LNCaP clone FGC (cell line): ENCODE measurements around the gene CDK14.
A peak's percentile ranks its signal among the peaks of the same experiment; 100 is the strongest.

Experiments
- DNase-seq: peaks from one replicate; pipeline ENCODE4 v3.0.0-alpha.2; 2011; ENCODE audit warnings: low read depth
- H3K4me3 ChIP-seq: 2 replicates; pipeline ENCODE4 v1.5.1; 2011; ENCODE audit warnings: mild to moderate bottlenecking, low read depth, low read length, control low read depth
- TF ChIP-seq, protein P1 (sequence below): IDR thresholded peaks from 2 replicates; pipeline ENCODE4 v1.5.1; 2012; ENCODE audit warnings: mild to moderate bottlenecking; ENCODE audit not compliant: control insufficient read depth, insufficient read depth; ENCODE audit errors: extremely low read depth

The CDK14 gene

DNA sequence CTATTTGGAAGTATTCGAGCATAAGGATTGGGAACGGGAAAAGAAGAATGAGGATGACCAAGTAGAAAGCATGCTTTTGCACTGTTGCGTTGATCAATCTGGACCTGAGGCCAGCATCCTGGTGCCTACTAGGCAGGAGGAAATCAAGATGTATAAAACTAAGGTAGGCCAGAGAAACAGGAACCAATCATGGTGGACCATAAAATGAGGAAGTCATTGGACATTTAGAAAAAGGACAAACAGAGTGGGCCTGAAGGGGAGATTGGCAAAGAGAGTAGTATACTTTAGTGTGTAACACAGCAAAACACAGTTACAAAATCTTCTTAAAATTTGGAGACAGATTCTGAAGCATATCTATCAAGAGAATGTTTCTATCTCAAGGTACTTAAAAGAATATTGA, 497.1 kb downstream of the CDK14 start:
- no peak for DNase-seq
- TF ChIP-seq, protein P1, sequence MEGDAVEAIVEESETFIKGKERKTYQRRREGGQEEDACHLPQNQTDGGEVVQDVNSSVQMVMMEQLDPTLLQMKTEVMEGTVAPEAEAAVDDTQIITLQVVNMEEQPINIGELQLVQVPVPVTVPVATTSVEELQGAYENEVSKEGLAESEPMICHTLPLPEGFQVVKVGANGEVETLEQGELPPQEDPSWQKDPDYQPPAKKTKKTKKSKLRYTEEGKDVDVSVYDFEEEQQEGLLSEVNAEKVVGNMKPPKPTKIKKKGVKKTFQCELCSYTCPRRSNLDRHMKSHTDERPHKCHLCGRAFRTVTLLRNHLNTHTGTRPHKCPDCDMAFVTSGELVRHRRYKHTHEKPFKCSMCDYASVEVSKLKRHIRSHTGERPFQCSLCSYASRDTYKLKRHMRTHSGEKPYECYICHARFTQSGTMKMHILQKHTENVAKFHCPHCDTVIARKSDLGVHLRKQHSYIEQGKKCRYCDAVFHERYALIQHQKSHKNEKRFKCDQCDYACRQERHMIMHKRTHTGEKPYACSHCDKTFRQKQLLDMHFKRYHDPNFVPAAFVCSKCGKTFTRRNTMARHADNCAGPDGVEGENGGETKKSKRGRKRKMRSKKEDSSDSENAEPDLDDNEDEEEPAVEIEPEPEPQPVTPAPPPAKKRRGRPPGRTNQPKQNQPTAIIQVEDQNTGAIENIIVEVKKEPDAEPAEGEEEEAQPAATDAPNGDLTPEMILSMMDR: no peak
- no peak overlapping the region for H3K4me3 ChIP-seq

DNA sequence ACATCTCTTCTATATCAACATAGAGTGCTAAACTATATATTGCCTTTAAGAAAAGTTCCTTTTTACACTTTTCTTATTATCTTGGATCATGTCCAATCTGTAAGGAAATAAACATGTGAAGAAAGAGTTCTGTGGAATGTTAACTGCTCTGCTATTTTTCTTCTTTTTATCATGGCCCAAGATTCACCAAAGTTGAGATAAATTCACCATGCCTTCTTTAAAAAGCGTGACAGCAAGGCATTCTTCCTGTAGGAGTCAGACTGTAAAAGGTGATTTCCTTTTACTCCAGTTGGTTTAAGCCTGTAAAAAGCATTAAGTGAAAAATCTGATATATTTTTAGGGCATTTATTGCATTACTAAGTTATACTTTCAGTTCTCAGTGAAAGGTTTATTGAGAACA, 502.4 kb downstream of the CDK14 start:
- DNase-seq: no peak

DNA sequence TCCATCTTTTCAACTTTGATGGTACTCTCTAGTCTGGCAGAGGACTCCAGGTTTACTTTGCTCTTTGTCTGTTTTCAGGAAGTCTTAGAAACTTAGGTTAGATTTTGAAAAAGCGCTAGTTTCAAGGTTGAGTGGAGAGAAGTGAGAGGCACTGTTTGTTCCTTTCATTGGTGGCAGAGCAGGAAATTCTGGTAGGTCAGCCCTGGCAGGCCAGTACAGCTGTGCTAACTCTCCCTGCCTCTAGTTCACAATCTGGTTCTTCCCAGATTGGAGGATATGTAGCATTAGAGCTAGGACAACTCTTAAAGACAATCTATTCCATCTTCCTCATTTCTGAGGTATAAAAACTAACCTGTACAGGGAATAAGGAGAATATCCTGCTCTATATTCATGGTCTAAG, 507.2 kb downstream of the CDK14 start:
- peak; percentile 41 for DNase-seq
- TF ChIP-seq, protein P1: no peak
- H3K4me3 ChIP-seq: no peak overlapping the region

More for the DNA sequence above, 502.4 kb downstream of the CDK14 start:
- H3K4me3 ChIP-seq: no peak overlapping the region
- TF ChIP-seq, protein P1: no peak

DNA sequence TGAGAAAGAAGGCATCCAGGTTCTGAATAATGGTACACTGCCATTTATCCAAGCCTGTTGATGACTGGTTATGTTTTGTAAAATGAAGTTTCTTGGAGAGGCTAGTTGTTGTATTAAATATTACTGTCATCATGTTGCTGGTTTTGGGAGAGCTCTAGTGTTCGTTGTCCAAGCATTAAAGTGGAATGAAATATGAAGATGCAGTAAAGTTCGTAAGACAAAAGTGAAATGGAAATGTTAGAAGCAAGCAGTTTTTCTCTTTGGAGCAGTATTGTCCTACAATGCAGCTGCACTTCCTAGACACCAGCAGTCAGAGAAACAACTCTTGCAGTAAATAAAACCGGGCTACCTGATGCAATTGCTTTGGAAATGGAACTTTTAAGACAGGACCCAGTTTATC, 511.3 kb downstream of the CDK14 start:
- TF ChIP-seq, protein P1: no peak
- H3K4me3 ChIP-seq: no peak overlapping the region
- no peak for DNase-seq

DNA sequence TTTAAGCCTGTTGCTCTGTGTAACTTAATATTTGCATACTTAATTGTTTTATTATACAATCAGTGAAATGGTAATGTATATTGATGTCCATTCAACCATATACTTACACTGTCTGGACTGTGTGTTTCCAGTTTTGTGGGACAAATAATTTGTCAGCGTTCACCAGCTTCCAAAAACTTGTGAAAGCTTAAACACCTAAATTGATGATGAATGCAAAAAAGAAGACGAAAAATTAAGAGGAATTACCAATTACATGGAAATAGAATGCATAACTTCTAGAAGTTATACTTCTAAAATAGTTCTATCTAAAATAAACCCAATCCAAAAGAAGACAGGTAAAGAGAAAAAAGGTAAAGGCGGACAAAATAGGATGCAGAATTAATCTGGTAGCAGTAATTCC, 513.1 kb downstream of the CDK14 start:
- DNase-seq: no peak
- TF ChIP-seq, protein P1: no peak
- no peak overlapping the region for H3K4me3 ChIP-seq

DNA sequence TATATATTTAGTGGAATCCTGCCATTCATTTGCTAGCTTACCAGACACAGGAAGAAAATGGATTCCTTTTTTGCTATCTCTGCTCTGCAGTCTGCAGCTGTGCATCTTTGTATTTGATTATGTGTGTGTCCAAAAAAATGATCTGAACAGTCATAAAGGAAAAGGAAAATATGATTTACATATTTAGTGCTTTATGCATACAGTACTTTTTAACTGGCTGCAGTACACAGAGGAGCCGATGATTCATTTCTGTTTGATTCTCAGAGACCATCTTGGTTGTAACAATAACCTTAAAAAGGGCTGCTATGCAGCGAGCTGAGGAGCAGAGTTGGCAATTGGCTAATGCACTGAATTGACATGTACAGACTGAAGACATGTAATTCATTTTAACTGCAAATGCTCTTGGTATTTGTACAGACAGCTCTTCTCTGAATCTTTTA, 516.8 kb downstream of the CDK14 start:
- no peak for DNase-seq
- H3K4me3 ChIP-seq: no peak overlapping the region
- TF ChIP-seq, protein P1: no peak

DNA sequence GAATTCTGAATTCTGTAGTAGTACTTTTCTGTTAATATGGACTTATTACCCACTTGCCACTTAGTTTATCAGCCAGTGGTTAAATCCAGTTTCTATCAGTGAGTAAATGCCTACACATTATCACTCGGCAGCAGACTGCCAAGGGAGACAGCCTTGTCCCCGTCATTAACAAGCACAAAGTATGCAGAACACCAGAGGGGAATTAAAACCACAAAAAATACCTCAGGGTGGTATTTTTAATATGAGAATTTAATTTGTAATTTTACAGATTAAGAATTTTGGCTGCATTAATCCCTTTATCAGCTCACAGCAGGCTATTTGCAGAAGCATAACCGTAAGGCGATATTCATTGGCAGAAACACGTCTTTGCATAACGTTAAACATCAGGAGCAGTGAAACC, 518.1 kb downstream of the CDK14 start:
- no peak for DNase-seq
- H3K4me3 ChIP-seq: no peak overlapping the region
- TF ChIP-seq, protein P1: no peak
